ENCODE results near the gene CLIP1.
"Not testable (repeated sequence)": the region's sequence is repeated elsewhere in the genome, so short reads cannot be mapped to it uniquely, and the experiment has no call there.

DNA sequence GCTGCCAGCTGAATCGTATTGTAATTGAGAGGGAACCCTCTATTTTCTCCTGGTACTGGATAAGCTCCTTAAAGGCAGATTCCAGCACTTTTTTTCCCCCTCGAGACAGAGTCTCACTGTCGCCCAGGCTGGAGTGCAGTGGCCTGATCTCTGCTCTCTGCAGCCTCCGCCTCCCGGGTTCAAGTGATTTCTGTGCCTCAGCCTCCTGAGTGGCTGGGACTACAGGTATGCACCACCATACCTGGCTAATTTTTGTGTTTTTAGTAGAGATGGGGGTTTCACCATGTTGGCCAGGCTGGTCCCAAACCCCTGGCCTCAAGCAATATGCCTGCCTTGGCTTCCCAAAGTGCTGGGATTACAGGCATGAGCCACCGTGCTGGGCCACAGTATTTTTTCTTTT, 47.4 kb upstream of the CLIP1 start:
- not testable (repeated sequence) for TF ChIP-seq CTCF, EZH2, EZH2phosphoT487 (IDR thresholded peaks at IDR 0.05)

All from neural progenitor cell (in vitro differentiated cells).